Cortex of kidney (tissue), 1 donor: ENCODE measurements around the gene C18orf54.
"Not testable (repeated sequence)": the region's sequence is repeated elsewhere in the genome, so short reads cannot be mapped to it uniquely, and the experiment has no call there.

ENCODE experiments used
- DNase-seq: peaks from one replicate; lab custom pipeline; 2025; lab: John Stamatoyannopoulos, UW

Gene C18orf54

DNA sequence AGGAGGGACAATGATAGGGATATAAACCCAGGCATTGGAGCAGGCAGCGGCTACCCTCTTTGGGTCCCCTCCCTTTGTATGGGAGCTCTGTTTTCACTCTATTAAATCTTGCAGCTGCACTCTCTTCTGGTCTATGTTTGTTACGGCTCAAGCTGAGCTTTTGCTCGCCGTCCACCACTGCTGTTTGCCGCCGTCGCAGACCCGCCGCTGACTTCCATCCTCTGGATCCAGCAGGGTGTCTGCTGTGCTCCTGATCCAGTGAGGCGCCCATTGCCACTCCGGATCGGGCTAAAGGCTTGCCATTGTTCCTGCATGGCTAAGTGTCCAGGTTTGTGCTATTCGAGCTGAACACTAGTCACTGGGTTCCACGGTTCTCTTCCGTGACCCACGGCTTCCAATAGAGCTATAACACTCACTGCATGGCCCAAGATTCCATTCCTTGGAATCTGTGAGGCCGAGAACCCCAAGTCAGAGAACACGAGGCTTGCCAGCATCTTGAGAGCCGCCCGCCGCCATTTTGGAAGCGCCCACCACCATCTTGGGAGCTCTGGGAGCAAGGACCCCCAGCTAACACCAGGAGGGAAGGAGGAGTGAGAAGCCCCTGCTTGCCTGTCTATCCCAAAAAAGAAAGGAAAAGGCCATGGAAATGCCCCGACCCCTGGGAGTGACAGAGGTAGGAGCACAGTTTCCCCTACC lies 29.2 kb downstream of the C18orf54 start:
- not testable (repeated sequence) for DNase-seq

DNA sequence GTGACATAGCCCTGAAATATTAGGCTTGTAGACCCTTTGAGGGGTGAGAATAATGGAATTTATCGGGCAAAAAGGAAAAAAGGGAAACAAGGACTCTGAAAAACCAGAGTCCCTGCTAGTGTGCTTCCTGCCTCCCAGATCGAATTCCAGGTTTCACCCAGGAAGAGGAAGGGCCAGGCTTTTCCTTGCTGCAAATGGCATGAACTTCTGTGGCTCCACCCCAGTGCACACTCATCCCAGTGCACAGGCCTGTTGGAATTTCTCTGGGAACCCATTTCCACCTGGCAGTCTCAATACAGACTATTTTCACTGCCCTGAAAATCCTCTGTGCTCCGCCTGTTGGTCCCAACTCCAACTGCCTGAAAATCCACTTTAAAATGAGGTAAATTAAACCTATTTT lies 29.9 kb downstream of the C18orf54 start:
- no peak for DNase-seq

DNA sequence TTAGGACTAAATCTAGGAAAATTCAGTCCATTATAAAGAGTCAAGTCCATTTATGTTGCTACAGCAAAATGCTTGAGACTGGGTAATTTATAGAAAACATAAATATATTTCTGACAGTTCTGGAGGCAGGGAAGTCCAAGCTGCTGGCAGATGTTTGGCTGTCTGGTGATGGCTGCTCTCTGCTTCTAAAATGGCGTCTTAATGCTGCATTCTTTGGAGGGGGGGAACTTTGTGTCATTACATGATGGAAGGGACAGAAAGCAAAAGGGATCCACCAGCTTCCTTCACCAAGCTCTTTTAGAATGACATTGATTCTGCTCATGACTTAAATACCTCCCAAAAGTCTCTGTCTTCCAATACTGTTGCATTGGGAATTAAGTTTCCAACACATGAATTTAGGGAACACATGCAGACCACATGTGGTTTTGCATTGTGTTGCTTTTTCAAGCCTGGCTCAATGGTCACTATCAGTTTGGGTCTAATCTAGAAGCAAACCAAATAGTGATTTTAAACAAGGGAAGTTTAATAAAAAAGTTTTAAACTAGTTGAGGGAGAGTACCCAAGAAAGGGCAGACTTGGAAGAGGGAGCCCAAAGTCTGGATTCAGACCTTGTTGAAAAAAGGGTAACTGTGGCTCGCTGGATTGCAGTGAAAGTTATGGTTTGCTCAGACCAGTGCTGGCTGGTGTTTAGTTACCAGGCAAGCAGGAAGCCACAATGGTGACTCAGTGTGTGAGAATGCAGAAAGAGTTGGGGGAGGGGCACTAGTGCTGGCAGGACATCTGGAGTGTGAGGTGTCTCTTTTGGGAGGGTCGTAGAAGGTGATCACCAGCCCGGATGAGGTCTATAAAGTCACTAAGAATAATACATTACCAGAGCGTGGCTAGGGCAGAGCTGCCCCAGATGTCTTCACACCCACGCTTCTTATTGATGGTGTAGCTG lies 30.8 kb downstream of the C18orf54 start:
- no peak for DNase-seq

- no peak for DNase-seq
These were observed 31.4 kb downstream of the C18orf54 start for GRCh38 chr18:54389143-54389505.

- no peak for DNase-seq
These were observed 33.1 kb downstream of the C18orf54 start for GRCh38 chr18:54390838-54391237.

DNA sequence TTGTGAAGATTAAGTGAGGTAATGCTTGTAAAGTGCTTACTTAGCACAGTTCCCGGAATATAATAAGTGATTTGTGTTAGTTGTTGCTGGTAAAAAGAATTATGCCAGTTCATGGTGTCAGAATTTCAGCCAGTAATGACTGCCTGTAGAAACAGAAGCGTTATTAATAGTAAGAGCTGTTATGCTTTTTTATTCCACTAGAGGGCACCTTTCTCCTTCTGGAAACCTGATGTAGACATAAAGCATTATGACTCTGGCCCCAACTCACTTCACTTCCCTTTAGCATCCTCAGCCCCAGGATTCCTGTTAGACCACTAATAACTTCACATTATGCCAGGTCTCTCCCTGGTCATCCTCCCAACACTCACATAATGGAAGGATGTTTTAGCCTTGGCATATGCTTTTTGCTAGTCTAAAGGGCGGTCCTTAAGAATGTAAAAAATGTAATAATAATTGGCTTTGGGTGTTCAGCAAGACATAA lies 34.9 kb downstream of the C18orf54 start:
- DNase-seq: no peak

- DNase-seq: no peak
These were observed 36.1 kb downstream of the C18orf54 start for GRCh38 chr18:54393648-54394294.

GRCh38 chr18:54396760-54397159 lies 39.1 kb downstream of the C18orf54 start:
- no peak for DNase-seq

- no peak for DNase-seq
These were observed 47.6 kb downstream of the C18orf54 start for GRCh38 chr18:54405290-54405689.

GRCh38 chr18:54411781-54412180 lies 54.1 kb downstream of the C18orf54 start:
- DNase-seq: no peak

DNA sequence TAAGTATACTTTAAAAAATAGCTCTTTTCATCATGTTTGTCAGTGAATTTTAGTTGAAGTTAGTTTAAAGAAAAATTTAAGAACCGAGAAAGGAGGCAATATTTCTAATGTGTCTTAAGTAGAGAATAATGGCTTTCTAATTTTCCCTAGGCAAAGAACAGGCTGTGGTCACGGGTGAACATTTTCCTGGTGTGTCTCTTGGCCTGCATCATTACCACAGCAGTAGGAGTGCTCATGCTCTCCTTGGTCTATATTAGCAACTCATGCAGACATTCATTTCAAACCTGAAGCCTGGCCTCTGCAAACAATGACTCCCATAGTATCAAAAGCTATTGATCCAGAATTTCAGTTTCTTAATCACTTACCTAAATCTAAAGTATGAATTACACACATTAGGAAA lies 57.4 kb downstream of the C18orf54 start:
- DNase-seq: no peak

- DNase-seq: no peak
These were observed 58.7 kb downstream of the C18orf54 start for GRCh38 chr18:54416436-54416835.

DNA sequence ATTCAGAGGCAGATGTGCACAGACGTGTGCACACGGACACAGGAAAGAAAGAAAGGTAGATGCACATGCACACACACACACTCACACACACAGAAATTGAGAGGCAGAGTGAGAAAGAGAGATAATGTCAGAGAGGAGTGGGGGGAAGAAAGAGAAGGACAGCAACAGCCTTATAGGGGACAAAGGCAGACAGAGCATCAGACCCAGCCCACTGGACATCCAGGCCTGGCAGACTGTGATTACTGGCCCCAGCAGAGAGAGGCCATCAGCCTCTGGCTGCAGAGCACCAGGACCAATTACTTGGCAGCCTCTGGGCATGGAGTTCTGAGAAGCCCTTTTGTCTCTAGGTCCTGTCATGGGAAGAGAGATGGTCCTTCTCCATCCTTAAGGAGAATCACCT lies 66.1 kb downstream of the C18orf54 start:
- DNase-seq: no peak

GRCh38 chr18:54426085-54426665 lies 68.5 kb downstream of the C18orf54 start:
- no peak for DNase-seq
